Measurements from ENCODE around the gene SSTR4.

SSTR4 gene

GRCh38 chr20:23072892-23073586 lies 37.9 kb downstream of the SSTR4 start:
- no peak overlapping the region for H3K9ac ChIP-seq
- no peak overlapping the region for H3K27ac ChIP-seq
- TF ChIP-seq Cebpa-rat (IDR thresholded peaks at IDR 0.05) = no peak
- H3K27me3 ChIP-seq = no peaks in the 10 kb centered on the region
- H3K4me3 ChIP-seq = no peak overlapping the region
- no peak overlapping the region for H3K4me2 ChIP-seq
- no peaks in the 10 kb centered on the region for H4K20me1 ChIP-seq
- no peaks in the 10 kb centered on the region for H3K36me3 ChIP-seq
- no peaks in the 10 kb centered on the region for H3K4me1 ChIP-seq
- H3K9me3 ChIP-seq = no peaks in the 10 kb centered on the region

GRCh38 chr20:23074052-23074451 lies 38.9 kb downstream of the SSTR4 start:
- H3K36me3 ChIP-seq = no peaks in the 10 kb centered on the region
- TF ChIP-seq Cebpa-rat (IDR thresholded peaks at IDR 0.05) = no peak
- H4K20me1 ChIP-seq = no peaks in the 10 kb centered on the region
- no peak overlapping the region for H3K27ac ChIP-seq
- H3K9me3 ChIP-seq = no peaks in the 10 kb centered on the region
- no peak overlapping the region for H3K9ac ChIP-seq
- H3K27me3 ChIP-seq = no peaks in the 10 kb centered on the region
- no peak overlapping the region for H3K4me2 ChIP-seq
- H3K4me3 ChIP-seq = no peak overlapping the region
- no peaks in the 10 kb centered on the region for H3K4me1 ChIP-seq

GRCh38 chr20:23077277-23077676 lies 42.2 kb downstream of the SSTR4 start:
- H3K27me3 ChIP-seq = no peaks in the 10 kb centered on the region
- no peak overlapping the region for H3K4me2 ChIP-seq
- no peak overlapping the region for H3K4me3 ChIP-seq
- no peaks in the 10 kb centered on the region for H4K20me1 ChIP-seq
- no peak for TF ChIP-seq Cebpa-rat (IDR thresholded peaks at IDR 0.05)
- H3K36me3 ChIP-seq = no peaks in the 10 kb centered on the region
- no peak overlapping the region for H3K9ac ChIP-seq
- H3K27ac ChIP-seq = no peak overlapping the region
- no peaks in the 10 kb centered on the region; the same call in 1 of the 2 replicates for H3K4me1 ChIP-seq
- H3K9me3 ChIP-seq = no peaks in the 10 kb centered on the region

- no peak for TF ChIP-seq Cebpa-rat (IDR thresholded peaks at IDR 0.05)
- Histone ChIP-seq H3K9ac (no peak overlapping the region), H3K27ac (no peak overlapping the region), H3K4me1 (peaks cover 2% of the 10 kb centered on the region), H3K4me3 (no peak overlapping the region), H4K20me1 (no peaks in the 10 kb centered on the region), H3K27me3 (no peaks in the 10 kb centered on the region), H3K4me2 (no peak overlapping the region), H3K9me3 (no peaks in the 10 kb centered on the region), H3K36me3 (no peaks in the 10 kb centered on the region)
These were observed 43.4 kb downstream of the SSTR4 start for GRCh38 chr20:23078351-23079015.

GRCh38 chr20:23079016-23079351 lies 43.9 kb downstream of the SSTR4 start:
- H3K9me3 ChIP-seq = no peaks in the 10 kb centered on the region
- H3K4me2 ChIP-seq = no peak overlapping the region
- no peak overlapping the region for H3K9ac ChIP-seq
- no peaks in the 10 kb centered on the region for H3K27me3 ChIP-seq
- TF ChIP-seq Cebpa-rat (IDR thresholded peaks at IDR 0.05) = no peak
- H3K36me3 ChIP-seq = no peaks in the 10 kb centered on the region
- no peaks in the 10 kb centered on the region for H4K20me1 ChIP-seq
- peaks cover 7% of the 10 kb centered on the region for H3K4me1 ChIP-seq
- no peak overlapping the region for H3K4me3 ChIP-seq
- no peak overlapping the region for H3K27ac ChIP-seq

- Histone ChIP-seq H3K36me3 (no peaks in the 10 kb centered on the region), H3K4me1 (peaks cover 16% of the 10 kb centered on the region), H3K27ac (no peak overlapping the region), H3K9me3 (no peaks in the 10 kb centered on the region), H3K4me3 (no peak overlapping the region), H3K27me3 (no peaks in the 10 kb centered on the region), H3K4me2 (no peak overlapping the region), H4K20me1 (no peaks in the 10 kb centered on the region), H3K9ac (no peak overlapping the region)
- TF ChIP-seq Cebpa-rat (IDR thresholded peaks at IDR 0.05) = no peak
These were observed 44.8 kb downstream of the SSTR4 start for GRCh38 chr20:23079926-23080325.

GRCh38 chr20:23080521-23080920 lies 45.4 kb downstream of the SSTR4 start:
- Histone ChIP-seq H3K36me3 (no peaks in the 10 kb centered on the region), H3K4me3 (no peak overlapping the region), H4K20me1 (no peaks in the 10 kb centered on the region), H3K9me3 (no peaks in the 10 kb centered on the region), H3K4me2 (no peak overlapping the region), H3K27ac (no peak overlapping the region), H3K4me1 (peaks cover 22% of the 10 kb centered on the region), H3K27me3 (no peaks in the 10 kb centered on the region), H3K9ac (no peak overlapping the region)
- TF ChIP-seq Cebpa-rat (IDR thresholded peaks at IDR 0.05) = no peak

- H3K4me2 ChIP-seq = no peak overlapping the region
- H3K27ac ChIP-seq = no peak overlapping the region
- H3K4me3 ChIP-seq = no peak overlapping the region
- no peaks in the 10 kb centered on the region for H4K20me1 ChIP-seq
- H3K4me1 ChIP-seq = peaks cover 30% of the 10 kb centered on the region
- H3K36me3 ChIP-seq = no peaks in the 10 kb centered on the region
- TF ChIP-seq Cebpa-rat (IDR thresholded peaks at IDR 0.05) = no peak
- H3K27me3 ChIP-seq = no peaks in the 10 kb centered on the region
- no peaks in the 10 kb centered on the region for H3K9me3 ChIP-seq
- H3K9ac ChIP-seq = no peak overlapping the region
These were observed 46.2 kb downstream of the SSTR4 start for GRCh38 chr20:23081263-23081819.

- Histone ChIP-seq H3K36me3 (no peaks in the 10 kb centered on the region), H3K9me3 (no peaks in the 10 kb centered on the region), H3K9ac (no peak overlapping the region), H4K20me1 (no peaks in the 10 kb centered on the region), H3K27me3 (no peaks in the 10 kb centered on the region), H3K4me1 (peaks cover 47% of the 10 kb centered on the region), H3K4me3 (no peak overlapping the region), H3K27ac (0 out of 2 replicates have a peak overlapping the region, but pooled peaks have one; percentile 0), H3K4me2 (peak overlapping the region; percentile 75)
- TF ChIP-seq Cebpa-rat (IDR thresholded peaks at IDR 0.05) = no peak
These were observed 47.9 kb downstream of the SSTR4 start for GRCh38 chr20:23082846-23083552.

Measured in BLaER1 (cell line).